Urinary bladder (tissue), 4 donors: ENCODE data around the gene EDN1. TPM values are rescaled to one million over a fixed set of nuclear protein-coding genes. Genes with fewer than 3 reads are reported as not detected.

Source experiments
- DNase-seq: peaks from one replicate; pipeline ENCODE4 v3.0.0-alpha.2; 2015; ENCODE audit errors: extremely low spot score
- H3K27ac ChIP-seq: one replicate; pipeline ENCODE4 v1.5.1; 2013; ENCODE audit warnings: low read depth, mild to moderate bottlenecking, moderate library complexity
- H3K36me3 ChIP-seq: one replicate; pipeline ENCODE4 v1.6.1; 2013; ENCODE audit warnings: mild to moderate bottlenecking, moderate library complexity; ENCODE audit not compliant: insufficient read depth
- H3K4me1 ChIP-seq: one replicate; pipeline ENCODE4 v1.6.1; 2013; ENCODE audit warnings: mild to moderate bottlenecking, moderate library complexity; ENCODE audit not compliant: insufficient read depth
- H3K4me3 ChIP-seq: one replicate; pipeline ENCODE4 v1.5.1; 2013; ENCODE audit warnings: low read depth, low read length
- WGBS: extraction: QIAGEN DNeasy Blood & Tissue Kit; methylation state at CpG from one replicate; pipeline ENCODE4 v1.1.7; 2013; 5-methylcytosine and 5-hydroxymethylcytosine counted together
- polyA plus RNA-seq: library from polyadenylated mRNA; stranded (reverse); fragments of 200-250 nt; gene quantifications from one replicate; pipeline ENCODE4 v1.2.3, GENCODE V29; 2013
- total RNA-seq: library from RNA; depleted of rRNA; stranded (reverse); fragments of >200 nt; gene quantifications from one replicate; pipeline ENCODE4 v1.2.3, GENCODE V29; 2014
- donor health status: healthy with polysubstance abuse.
- donor health status: healthy.

The EDN1 gene
- total and polyA plus RNA-seq, 2 donors: 8.8 to 13.5 TPM

DNA sequence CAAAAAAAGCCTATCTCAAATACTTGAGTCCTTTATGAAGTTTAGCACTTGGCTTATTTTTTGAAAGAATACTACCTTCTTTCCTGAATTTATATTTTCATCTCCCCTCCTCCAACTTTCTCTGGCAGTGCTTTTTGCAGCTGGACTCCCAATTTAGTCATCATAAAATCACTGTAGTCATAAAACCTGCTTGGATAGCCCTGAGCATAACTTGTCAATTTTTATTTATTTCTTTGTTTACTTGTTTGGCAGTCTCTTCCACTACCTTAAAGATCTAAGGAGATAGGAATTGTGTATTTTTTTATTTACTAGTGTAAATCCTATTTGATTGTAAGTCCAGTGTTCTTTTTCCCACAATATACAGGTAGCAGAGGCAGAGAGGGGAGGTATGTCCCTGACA lies 11.2 kb upstream of the EDN1 start:
- DNase-seq: no peak
- Histone ChIP-seq H3K4me3 (no peak overlapping the region), H3K27ac (no peak overlapping the region), H3K36me3 (no peaks in the 10 kb centered on the region), H3K4me1 (no peaks in the 10 kb centered on the region)

- Histone ChIP-seq H3K4me3 (no peak overlapping the region), H3K36me3 (no peaks in the 10 kb centered on the region)
- WGBS: 39% methylated on average over 4 of the region's 4 CpGs
Measured at GRCh38 chr6:12279322-12280091, 10.7 kb upstream of the EDN1 start.

DNA sequence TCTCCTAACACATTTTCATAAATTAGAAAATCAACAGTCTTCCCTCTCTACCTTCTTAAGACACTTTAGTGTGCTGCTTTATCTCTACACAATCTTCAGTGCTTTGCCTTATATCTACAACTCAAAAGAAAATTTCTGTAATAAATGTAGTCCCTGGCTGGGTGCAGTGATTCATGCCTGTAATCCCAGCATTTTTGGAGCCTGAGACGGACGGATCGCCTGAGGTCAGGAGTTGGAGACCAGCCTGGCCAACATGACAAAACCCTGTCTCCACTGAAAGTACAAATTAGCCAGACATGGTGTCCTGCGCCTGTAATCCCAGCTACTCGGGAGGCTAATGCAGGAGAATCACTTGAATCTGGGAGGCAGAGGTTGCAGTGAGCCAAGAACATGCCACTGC lies 9.7 kb upstream of the EDN1 start:
- 59% methylated on average over 5 of the region's 5 CpGs for WGBS
- no peak for DNase-seq

More at GRCh38 chr6:12279322-12280091, 10.7 kb upstream of the EDN1 start:
- no peak for DNase-seq
- Histone ChIP-seq H3K4me1 (no peaks in the 10 kb centered on the region), H3K27ac (no peak overlapping the region)

GRCh38 chr6:12280902-12281301 lies 9.3 kb upstream of the EDN1 start:
- Histone ChIP-seq H3K4me3 (no peak overlapping the region), H3K4me1 (no peaks in the 10 kb centered on the region), H3K36me3 (no peaks in the 10 kb centered on the region), H3K27ac (no peak overlapping the region)
- 81% methylated on average over 3 of the region's 3 CpGs for WGBS
- no peak for DNase-seq

More for the DNA sequence above, 9.7 kb upstream of the EDN1 start:
- no peak overlapping the region for H3K4me3 ChIP-seq
- H3K4me1 ChIP-seq: no peaks in the 10 kb centered on the region
- H3K36me3 ChIP-seq: no peaks in the 10 kb centered on the region
- no peak overlapping the region for H3K27ac ChIP-seq

DNA sequence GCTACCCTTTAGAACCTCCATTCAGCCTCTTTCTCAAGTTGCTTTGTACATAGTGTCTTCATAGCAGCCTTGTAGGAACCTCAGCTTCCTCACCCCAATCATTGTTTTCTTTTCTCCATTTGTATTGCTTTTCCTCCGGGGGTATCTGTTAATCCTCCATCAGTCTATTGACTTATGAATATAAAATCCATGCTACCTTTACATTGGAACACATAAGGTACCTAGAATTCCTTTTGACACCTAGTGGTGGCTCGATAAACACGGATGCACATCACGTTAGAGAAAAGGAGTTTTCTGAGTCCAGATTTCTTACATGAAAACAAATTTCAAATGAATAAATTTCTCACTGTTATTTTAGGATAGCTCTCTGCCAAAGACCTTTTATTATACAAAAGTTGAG lies 6.3 kb upstream of the EDN1 start:
- Histone ChIP-seq H3K36me3 (no peaks in the 10 kb centered on the region), H3K4me1 (no peaks in the 10 kb centered on the region), H3K27ac (no peak overlapping the region), H3K4me3 (no peak overlapping the region)
- DNase-seq: no peak
- 74% methylated on average over 4 of the region's 4 CpGs for WGBS

DNA sequence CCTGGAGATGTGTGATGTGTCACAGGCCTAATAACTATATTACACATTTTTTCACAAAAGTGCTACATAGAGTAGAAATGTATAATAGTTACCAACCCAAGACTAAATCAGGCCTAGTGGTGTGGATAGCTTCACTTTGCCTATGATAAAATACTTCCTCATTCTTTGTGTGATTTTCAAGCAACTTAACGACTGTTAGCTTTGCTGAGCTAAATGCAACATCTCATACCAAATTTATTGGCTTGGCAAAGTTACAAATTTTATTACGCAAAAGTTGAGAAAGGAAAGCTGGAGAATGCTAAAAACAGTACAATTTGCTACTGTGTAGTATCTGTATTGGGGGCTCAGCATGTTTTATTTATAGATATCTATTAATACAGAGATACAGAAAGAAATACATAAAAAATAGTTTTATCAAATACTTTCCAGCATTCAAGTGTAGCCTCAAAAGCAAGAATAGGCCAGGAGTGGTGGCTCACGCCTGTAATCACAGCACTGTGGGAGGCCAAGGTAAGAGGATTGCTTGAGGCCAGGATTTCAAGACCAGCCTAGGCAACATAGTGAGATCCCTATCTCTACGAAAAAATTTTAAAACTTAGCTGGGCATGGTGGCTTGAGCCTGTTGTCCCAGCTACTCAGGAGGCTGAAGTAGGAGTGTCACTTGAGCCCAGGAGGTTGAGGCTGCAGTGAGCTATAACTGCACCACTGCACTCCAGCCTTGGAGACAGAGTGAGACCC lies 3.6 kb upstream of the EDN1 start:
- WGBS: 58% methylated on average over 4 of the region's 4 CpGs
- Histone ChIP-seq H3K36me3 (no peaks in the 10 kb centered on the region), H3K27ac (no peak overlapping the region), H3K4me3 (no peak overlapping the region), H3K4me1 (no peaks in the 10 kb centered on the region)
- no peak for DNase-seq

DNA sequence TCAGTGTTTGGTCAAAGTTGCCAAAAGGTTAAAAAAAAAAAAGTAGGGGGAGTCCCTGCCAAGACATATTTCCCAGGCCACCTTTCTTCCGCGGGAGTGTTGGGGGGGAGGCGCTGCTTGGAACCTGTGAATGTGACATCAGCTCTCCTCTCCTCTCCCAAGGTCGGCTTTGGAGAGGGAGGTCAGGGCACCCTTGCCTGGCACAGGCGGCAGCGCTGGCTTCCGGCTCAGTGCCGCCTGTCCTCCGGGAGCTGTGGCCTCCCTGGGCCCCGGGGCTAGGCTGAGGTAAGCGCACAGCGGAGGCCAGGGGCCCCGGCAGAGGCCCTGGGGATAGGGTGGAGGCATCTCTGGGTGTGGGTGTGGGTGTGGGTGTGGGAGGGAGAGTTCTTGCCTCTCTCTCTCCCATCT lies 1.9 kb upstream of the EDN1 start:
- no peak for DNase-seq
- Histone ChIP-seq H3K27ac (no peak overlapping the region), H3K36me3 (no peaks in the 10 kb centered on the region), H3K4me1 (no peaks in the 10 kb centered on the region), H3K4me3 (no peak overlapping the region)
- WGBS: 88% methylated on average over 13 of the region's 13 CpGs

DNA sequence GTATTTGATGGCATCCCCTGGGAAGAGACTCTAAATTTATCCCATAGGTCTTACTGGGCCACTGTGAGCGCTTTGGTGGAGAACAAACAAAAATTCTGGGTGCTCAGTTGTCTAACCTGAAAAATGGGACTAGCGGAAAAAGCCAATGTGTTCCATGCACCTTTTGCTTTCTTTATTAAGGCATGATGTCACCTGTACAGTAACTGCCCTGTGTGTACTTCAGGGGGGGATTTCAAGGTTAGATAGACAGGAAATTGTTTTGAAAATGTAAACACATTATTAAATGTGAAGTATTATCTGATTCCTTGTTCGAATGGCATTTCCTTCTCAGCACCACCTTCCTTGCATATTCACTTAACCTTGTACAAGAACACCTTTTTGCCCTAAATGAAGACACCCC lies 1.2 kb upstream of the EDN1 start:
- 80% methylated on average over 3 of the region's 3 CpGs for whole genome bisulfite sequencing
- Histone ChIP-seq H3K4me1 (no peaks in the 10 kb centered on the region), H3K4me3 (no peak overlapping the region), H3K27ac (no peak overlapping the region), H3K36me3 (no peaks in the 10 kb centered on the region)
- DNase-seq: no peak

- no peak overlapping the region for H3K27ac ChIP-seq
- H3K36me3 ChIP-seq: no peaks in the 10 kb centered on the region
- H3K4me3 ChIP-seq: no peak overlapping the region
- no peaks in the 10 kb centered on the region for H3K4me1 ChIP-seq
- DNase-seq: peak; percentile 42
- 6% methylated on average over 13 of the region's 13 CpGs for WGBS
Measured at GRCh38 chr6:12289365-12289919, 719 bp upstream of the EDN1 start.

DNA sequence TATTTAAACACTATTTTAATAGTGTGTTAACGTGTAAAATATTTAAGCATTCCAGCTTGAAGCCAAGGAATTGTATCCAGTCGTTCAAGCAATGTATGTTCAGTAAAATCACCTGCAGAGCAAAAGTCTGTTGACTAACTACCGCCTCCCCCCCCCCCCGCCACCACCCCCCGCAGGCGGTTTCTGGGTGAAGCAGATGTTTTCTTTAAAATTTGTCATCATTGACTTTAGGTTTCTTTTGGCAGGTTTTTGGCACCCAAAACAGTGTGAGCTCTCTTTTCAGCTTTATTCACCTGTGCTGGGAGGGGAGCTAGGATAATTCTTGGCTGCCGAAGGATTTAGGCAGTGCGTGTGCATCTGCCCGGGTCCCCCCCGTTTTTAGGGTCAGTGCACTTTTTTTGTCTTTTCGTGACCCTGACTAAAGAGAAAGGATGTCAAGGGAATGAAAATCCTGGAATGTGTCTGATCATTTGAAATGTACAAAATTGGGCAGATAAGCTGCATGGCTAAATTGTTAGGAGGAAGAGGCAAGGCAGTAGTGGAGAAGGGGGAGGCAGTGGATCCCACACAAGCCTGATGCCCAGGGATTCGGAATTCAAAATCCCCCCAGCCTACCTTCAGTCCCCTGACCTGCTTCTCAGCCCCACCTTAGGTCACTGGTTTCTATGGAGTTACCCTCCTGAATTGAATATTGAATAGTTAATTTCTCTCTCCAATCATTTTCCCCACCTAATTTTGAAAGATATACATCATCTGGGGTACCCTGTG lies 1.1 kb downstream of the EDN1 start:
- H3K4me1 ChIP-seq: no peaks in the 10 kb centered on the region
- peak overlapping the region; percentile 7 for H3K4me3 ChIP-seq
- DNase-seq: no peak
- no peaks in the 10 kb centered on the region for H3K36me3 ChIP-seq
- H3K27ac ChIP-seq: no peak overlapping the region
- WGBS: 30% methylated on average over 12 of the region's 12 CpGs

GRCh38 chr6:12291839-12292604 lies 1.9 kb downstream of the EDN1 start:
- no peak for DNase-seq
- H3K4me1 ChIP-seq: no peaks in the 10 kb centered on the region
- peak overlapping the region; percentile 7 for H3K4me3 ChIP-seq
- WGBS: 37% methylated on average over 15 of the region's 15 CpGs
- no peak overlapping the region for H3K27ac ChIP-seq
- H3K36me3 ChIP-seq: no peaks in the 10 kb centered on the region

DNA sequence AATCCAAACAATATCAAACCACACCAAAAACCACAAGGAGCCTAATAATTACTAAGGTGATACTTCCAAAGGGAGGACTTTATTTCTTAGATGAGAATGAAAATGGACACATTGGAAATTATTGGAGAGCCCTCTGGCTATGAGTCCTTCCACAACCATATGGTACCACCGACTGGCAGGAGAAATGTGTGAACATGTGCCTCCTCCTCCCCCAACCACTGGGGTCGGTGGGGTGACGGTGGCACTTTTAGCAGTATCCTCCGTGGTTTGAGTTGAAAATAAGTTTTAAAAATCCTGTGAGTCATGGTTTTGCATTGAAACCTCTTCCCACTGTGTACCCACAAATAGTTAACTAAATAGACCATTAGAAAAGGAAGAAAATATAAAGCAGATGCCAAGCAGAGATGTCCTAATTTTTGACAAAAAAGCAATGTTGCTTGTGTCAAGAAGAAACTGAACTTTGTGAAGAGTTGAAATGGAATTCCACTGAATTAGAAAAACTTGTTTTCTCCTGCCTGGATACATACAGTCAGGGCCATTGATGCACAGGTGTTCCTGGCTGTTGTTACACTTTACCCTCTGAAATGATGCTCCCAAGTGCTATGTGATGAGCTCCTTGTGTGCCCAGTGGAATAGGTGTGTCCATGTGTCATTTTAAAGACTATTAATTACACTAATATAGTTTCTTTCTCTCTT lies 3.2 kb downstream of the EDN1 start:
- 77% methylated on average over 4 of the region's 4 CpGs for WGBS
- H3K27ac ChIP-seq: no peak overlapping the region

More for the DNA sequence above, 3.2 kb downstream of the EDN1 start:
- Histone ChIP-seq H3K4me1 (no peaks in the 10 kb centered on the region), H3K4me3 (no peak overlapping the region), H3K36me3 (no peaks in the 10 kb centered on the region)
- no peak for DNase-seq
